Right lobe of liver (tissue), 6 donors: ENCODE results near the gene ZNF625. TPM values are rescaled to one million over a fixed set of nuclear protein-coding genes. Genes with fewer than 3 reads are reported as not detected.

Source experiments
- ATAC-seq, 4 donors: fragments of 200-7000 bp; cut with Tn5 transposase; one replicate each; pipeline ENCODE4 v1.9.1; 2020; ENCODE audit warnings: mild to moderate bottlenecking in 4 of 4, moderate library complexity in 4 of 4
- DNase-seq, 3 donors: peaks; one replicate each; pipeline ENCODE4 v3.0.0-alpha.2; 2020
- H3K27ac ChIP-seq, 3 donors: fragments of 200-600 bp; one replicate each; pipeline ENCODE4 v1.8.0; 2022
- H3K27me3 ChIP-seq, 2 donors: fragments of 200-600 bp; one replicate each; pipeline ENCODE4 v1.8.0; 2022
- H3K36me3 ChIP-seq, 4 donors: fragments of 200-600 bp; sonication (generic) in 1 of 4; one replicate each; pipeline versions ENCODE4 v1.5.1 to v1.8.0; 2017 to 2022; ENCODE audit warnings: control low read depth in 1 of 4
- H3K4me1 ChIP-seq, 4 donors: fragments of 200-600 bp; sonication (generic) in 1 of 4; one replicate each; pipeline versions ENCODE4 v1.5.1 to v1.8.0; 2017 to 2022; ENCODE audit warnings: control low read depth in 1 of 4
- H3K4me3 ChIP-seq, 3 donors: fragments of 200-600 bp; one replicate each; pipeline ENCODE4 v1.8.0; 2022
- H3K9me3 ChIP-seq, 4 donors: fragments of 200-600 bp; sonication (generic) in 1 of 4; one replicate each; pipeline versions ENCODE4 v1.5.1 to v1.8.0; 2017 to 2022; ENCODE audit warnings: control low read depth in 1 of 4
- CTCF ChIP-seq, 4 donors: fragments of 200-600 bp in 3 of 4; fragments of 450-650 bp in 1 of 4; IDR thresholded peaks; one replicate each; pipeline versions ENCODE4 v1.5.1 to v1.8.0; 2016 to 2022; ENCODE audit warnings: antibody characterized with exemption in 4 of 4, mild to moderate bottlenecking in 2 of 4
- POLR2A ChIP-seq: fragments of 450-650 bp; IDR thresholded peaks from one replicate; pipeline ENCODE4 v1.6.1; 2017; ENCODE audit warnings: antibody characterized with exemption, mild to moderate bottlenecking
- WGBS: methylation state at CpG from one replicate; pipeline ENCODE4 v1.1.6; 2018; ENCODE audit warnings: low coverage, low lambda C conversion rate; ENCODE audit not compliant: insufficient coverage; ENCODE audit errors: missing lambda C conversion rate; 5-methylcytosine and 5-hydroxymethylcytosine counted together
- intact Hi-C, 2 donors: fragments of 100-400 bp; cut with DNase I; formaldehyde crosslinking; loops; one replicate each; pipeline versions ENCODE4 v1.11.2 to v1.14.1; 2022
- total RNA-seq, 6 experiments: library from RNA; depleted of rRNA in 2 of 6; stranded (reverse); fragments of >200 nt in 2 of 6; fragmentation: NEBNext Ultra II Directional in 3 of 6; extraction: Animal tissue kit (Norgen Biotek cat#: 25700) in 3 of 6; gene quantifications; one replicate each; pipeline versions ENCODE4 v1.1.0 to v1.2.4, GENCODE V29; 2016 to 2023
- donor health status: DM: no; HTN: yes; CAD: no.
- donor health status: DM: no; HTN: no; CAD: no.
- donor health status: DM: no; HTN: no; CAD: no.
- donor health status: DM: no; HTN: yes; CAD: no.
- donor health status: DM: no; HTN: yes; CAD: no.

The ZNF625 gene
- total RNA-seq, 6 experiments from 2014 or later, result 0.57 to 1.8 (median 1.4) TPM

GRCh38 chr19:12137221-12137940 is 19.2 kb downstream of the ZNF625 start:
- Histone ChIP-seq H3K27ac (no peak overlapping the region), H3K4me1 (peaks cover 0 to 6% (median 1%) of the 10 kb centered on the region in 4 donors), H3K9me3 (peaks cover 0 to 11% (median 2%) of the 10 kb centered on the region in 4 donors), H3K27me3 (no peaks in the 10 kb centered on the region), H3K4me3 (no peak overlapping the region), H3K36me3 (peaks cover 0 to 34% (median 24%) of the 10 kb centered on the region in 4 donors)
- no peak for TF ChIP-seq POLR2A
- TF ChIP-seq CTCF (IDR thresholded peaks at IDR 0.05), result peak in 1 of 4 donors; percentile 18
- ATAC-seq (no peak), DNase-seq (no peak)
- 75% methylated on average over 6 of the region's 7 CpGs for WGBS
- intact Hi-C loops, result loop anchor here in 1 of 2 donors (5.0 kb wide), 1 partner anchor 70 kb away; no protein-coding TSS in a partner anchor

GRCh38 chr19:12133069-12133468 is 23.5 kb downstream of the ZNF625 start:
- WGBS, result 95% methylated on average over 2 of the region's 3 CpGs
- H3K4me3 ChIP-seq, result no peak overlapping the region
- H3K27me3 ChIP-seq, result no peaks in the 10 kb centered on the region
- H3K27ac ChIP-seq, result no peak overlapping the region
- H3K4me1 ChIP-seq, result no peaks in the 10 kb centered on the region
- TF ChIP-seq CTCF (IDR thresholded peaks at IDR 0.05) (no peak), POLR2A (no peak)
- peaks cover 0 to 11% (median 4%) of the 10 kb centered on the region in 4 donors for H3K9me3 ChIP-seq
- no peak for DNase-seq
- H3K36me3 ChIP-seq, result peaks cover 0 to 36% (median 25%) of the 10 kb centered on the region in 4 donors
- intact Hi-C loops, result no loop called here
- ATAC-seq, result no peak

- no peak overlapping the region for H3K27ac ChIP-seq
- peak in 3 of 4 donors; percentile 30 to 42 (median 39) for ATAC-seq
- H3K9me3 ChIP-seq, result peaks cover 0 to 4% (median 0%) of the 10 kb centered on the region in 4 donors
- TF ChIP-seq POLR2A (no peak), CTCF (IDR thresholded peaks at IDR 0.05) (peak; percentile 33 to 47 (median 44))
- intact Hi-C loops, result no loop called here
- H3K4me1 ChIP-seq, result no peaks in the 10 kb centered on the region
- 25% methylated on average over 2 of the region's 2 CpGs for WGBS
- no peak overlapping the region for H3K4me3 ChIP-seq
- DNase-seq, result no peak
- no peaks in the 10 kb centered on the region for H3K36me3 ChIP-seq
- no peaks in the 10 kb centered on the region for H3K27me3 ChIP-seq
Observed at GRCh38 chr19:12126707-12127106, 29.8 kb downstream of the ZNF625 start.

GRCh38 chr19:12117201-12117970 is 39.1 kb downstream of the ZNF625 start:
- TF ChIP-seq POLR2A, result no peak
- intact Hi-C loops, result no loop called here
- no peaks in the 10 kb centered on the region for H3K36me3 ChIP-seq
- H3K9me3 ChIP-seq, result no peaks in the 10 kb centered on the region
- no peak overlapping the region for H3K4me3 ChIP-seq
- no peaks in the 10 kb centered on the region for H3K4me1 ChIP-seq
- DNase-seq, result no peak
- no peaks in the 10 kb centered on the region for H3K27me3 ChIP-seq
- no peak overlapping the region for H3K27ac ChIP-seq
- ATAC-seq, result peak in 1 of 4 donors; percentile 17
- WGBS, result 38% methylated on average over 5 of the region's 33 CpGs

GRCh38 chr19:12113121-12113520 is 43.4 kb downstream of the ZNF625 start:
- Histone ChIP-seq H3K4me3 (no peak overlapping the region), H3K27ac (no peak overlapping the region), H3K9me3 (peaks cover 0 to 13% (median 2%) of the 10 kb centered on the region in 4 donors), H3K36me3 (peaks cover 0 to 2% (median 0%) of the 10 kb centered on the region in 4 donors), H3K4me1 (no peaks in the 10 kb centered on the region), H3K27me3 (no peaks in the 10 kb centered on the region)
- TF ChIP-seq POLR2A (no peak), CTCF (IDR thresholded peaks at IDR 0.05) (no peak)
- intact Hi-C loops, result no loop called here
- ATAC-seq (no peak), DNase-seq (no peak)
- 80% methylated on average over 5 of the region's 5 CpGs for WGBS
